Cerebellar nuclear complex (tissue), 1 donor: Measurements from ENCODE around the gene BNC2.

Experiments
- DNase-seq, 2 experiments: peaks; one replicate each; lab custom pipeline; 2025; lab: John Stamatoyannopoulos, UW

BNC2 gene

DNA sequence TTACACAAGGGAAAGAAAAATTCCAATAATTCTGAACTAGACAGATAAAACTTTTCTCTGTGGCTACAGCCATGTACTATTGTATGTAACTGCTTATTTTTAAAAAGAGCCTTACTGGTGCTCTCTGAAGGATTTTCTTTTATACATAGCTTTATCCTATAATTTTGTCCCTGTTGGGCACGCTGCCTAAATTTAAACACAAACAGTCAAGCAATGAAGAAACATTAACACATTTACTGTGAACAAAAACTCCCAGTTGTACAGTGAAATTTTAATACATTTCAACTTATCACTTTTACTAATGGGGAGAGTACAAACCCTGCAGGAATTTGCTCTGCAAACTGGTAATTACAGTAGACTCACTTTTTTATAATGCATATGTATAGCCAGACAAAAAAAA, 273.3 kb downstream of the BNC2 start:
- DNase-seq, result no peak

DNA sequence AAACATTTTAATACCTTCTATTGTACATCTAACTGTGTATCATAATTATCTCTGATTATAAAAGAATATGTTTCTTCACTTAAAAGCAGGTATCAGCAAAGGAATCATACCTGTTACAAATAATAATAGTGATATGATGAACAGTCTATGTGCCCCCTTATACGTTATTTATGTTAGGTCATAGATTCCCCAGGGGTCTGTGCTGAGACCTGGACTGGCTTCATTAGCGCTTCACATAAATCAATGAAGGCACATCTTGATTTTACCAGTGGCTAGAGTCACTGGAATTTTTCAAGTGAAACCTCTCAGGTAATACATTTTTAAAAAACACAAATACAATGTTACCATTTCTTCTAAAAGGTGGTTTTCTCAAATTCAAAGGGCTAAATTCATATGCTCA, 275.2 kb downstream of the BNC2 start:
- DNase-seq, result no peak

DNA sequence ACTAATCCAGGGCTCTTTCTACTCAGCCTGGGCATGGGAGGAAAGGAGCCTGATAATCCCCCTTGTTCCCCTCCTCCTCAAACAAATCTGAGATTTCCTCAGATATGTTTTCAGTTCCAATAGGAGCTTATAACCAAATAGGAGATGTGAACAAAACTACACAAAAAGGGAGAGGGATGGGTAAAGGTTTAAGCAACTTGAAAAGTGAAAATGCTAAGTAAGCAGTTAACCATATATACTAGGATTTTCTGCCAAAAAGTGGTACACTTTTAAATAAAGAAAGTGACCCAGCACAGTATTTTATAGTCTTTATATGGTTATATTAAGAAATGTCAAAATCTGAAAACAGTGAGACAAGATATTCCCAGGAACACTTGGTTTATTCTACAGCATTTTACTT, 275.7 kb downstream of the BNC2 start:
- no peak for DNase-seq

- no peak for DNase-seq
Observed at GRCh38 chr9:16593746-16594145, 276.7 kb downstream of the BNC2 start.

DNA sequence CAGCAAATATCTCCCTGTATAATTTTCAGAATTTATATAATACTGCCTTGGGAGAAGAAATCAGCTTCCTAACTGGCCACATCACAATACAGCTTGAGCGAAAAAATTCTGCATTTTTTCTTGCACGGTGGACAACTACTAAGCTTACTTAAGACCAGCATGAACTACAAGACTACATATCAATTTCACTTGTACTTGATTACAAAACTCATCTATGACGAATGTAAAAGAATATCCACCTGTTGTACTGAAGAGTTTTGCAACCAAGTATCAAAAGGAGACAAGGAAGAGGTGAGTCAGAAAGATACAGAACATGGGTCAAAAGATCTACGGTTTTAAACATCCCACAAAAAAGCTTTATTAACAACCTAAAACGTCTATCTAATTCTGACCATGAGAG, 279.4 kb downstream of the BNC2 start:
- DNase-seq, result no peak

DNA sequence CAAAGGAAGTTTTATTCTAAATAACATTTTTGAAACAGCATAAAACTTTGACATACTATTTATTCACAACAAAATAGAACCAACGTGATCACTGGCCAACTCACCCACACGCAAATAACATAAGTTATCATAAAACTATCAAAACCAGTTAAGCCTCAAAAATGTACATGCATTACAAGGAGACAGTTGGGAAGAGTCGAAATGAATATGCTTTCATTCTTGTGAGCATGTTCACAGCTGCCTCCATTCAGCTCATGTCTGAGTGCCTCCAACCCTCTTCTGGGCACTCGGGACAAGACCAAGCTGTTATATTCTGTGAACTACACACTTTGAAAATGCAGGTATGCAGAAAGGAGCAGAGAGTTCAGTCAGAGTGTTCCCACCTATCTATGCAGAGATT, 284.9 kb downstream of the BNC2 start:
- no peak for DNase-seq

DNA sequence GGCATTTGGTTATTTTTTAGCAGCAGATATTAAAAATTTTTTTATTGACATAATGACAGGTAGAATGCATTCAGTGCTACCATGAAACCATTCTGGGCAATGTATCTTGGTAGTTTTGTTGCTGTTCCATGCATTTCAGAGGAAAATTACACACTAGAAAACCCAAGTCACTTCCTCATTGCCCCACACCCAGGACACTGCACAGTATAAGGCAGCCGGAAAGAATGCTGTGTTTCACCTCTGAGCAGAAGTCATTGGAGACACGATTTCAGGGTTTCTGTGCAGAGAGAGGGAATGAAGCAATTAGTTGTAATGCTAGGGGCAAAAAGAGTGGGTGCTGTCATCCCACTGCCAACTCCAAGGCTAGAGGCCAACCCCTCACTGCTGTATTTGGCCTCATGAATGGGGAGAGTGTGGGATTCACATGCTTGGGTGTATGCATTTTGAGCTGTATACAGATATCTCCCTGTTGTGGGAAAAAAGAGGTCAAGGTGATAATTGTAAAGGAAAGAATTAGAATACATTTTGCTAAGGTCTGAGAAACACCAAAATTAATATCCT, 290.5 kb downstream of the BNC2 start:
- DNase-seq, result no peak

GRCh38 chr9:16575986-16576245, 294.6 kb downstream of the BNC2 start:
- no peak for DNase-seq

GRCh38 chr9:16575142-16575985, 295.1 kb downstream of the BNC2 start:
- DNase-seq, result no peak

DNA sequence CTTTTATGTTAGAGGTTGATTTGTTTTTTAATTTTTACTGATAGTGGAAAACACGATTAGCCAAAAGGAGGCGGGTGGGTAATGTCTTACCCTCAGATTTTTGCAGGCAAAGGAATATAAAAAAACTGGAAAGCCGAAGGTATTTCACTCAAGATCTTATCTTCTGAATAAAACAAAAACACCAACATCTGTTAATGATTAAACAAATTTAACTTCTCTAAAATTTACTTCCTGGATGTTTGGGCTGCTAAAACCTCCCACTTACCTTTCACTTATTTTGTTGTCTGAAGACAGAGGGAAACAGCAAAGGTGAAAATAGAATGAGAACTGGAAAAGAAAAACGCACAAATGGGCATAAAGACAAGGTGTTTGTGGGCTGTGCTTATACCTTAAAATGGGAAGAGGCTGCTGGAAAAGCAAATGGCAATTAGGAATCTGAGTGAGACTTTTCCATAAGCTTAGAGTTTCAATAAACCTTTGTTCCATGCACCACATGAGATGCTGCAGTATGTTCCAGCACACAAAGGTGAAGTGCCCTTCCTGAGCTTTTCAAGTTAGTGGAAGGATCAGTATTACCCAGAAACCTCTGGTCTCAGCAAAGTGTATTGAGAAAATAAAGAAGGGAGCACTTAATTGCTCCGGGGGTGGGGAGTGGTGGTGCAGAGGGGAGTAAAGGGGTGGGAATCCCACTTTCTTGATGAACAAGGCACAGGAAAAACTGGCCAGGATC, 298.3 kb downstream of the BNC2 start:
- no peak for DNase-seq

DNA sequence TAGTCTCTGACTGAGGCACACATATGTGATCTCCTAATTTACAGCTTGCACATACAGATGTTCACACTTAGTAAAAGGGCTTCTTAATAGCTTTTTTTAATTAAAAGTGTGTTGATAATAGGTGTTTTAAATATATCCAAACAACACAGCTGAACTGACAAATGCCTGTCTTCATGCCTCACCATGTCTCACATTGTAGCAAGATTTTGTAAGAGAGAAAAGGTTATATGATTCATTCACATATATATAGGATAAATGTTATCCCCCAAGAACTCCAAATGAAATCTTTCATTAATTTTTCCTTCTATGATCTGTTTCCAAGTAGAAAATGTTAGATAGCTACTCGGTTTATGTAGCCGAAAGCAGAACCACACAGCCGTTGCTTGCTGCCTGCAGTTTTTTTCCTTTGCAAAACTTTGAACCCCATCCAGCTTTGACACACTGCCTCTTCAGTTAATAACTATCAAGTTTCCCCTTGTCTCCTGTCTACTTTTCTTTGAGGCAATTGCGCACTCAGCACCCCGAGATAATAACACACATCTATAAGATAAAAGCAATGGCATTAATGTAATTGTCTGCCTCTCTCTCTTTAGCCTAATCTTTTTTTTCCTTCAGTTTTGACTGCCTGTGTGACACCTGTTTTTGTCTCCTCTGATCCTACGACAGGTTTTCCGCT, 299.2 kb downstream of the BNC2 start:
- DNase-seq, result no peak

- no peak for DNase-seq
Observed at GRCh38 chr9:16563446-16563845, 307.0 kb downstream of the BNC2 start.

DNA sequence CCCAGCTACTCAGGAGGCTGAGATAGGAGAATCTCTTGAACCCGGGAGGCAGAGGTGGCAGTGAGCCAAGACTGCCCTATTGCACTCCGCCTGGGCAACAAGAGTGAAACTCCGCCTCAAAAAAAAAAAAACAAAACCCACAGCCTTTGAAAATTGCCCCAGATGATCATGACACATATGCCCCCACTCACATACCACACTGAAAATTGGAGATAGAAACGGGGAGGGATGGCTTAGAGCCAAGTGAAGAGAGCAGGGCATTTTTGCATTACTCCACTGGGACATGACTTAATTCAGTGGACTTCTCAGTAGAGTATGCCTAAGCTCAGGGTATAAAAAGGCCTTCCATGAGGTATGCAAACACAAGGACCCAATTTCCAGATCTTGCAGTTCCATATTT, 309.3 kb downstream of the BNC2 start:
- DNase-seq, result no peak

- DNase-seq, result no peak
Observed at GRCh38 chr9:16559418-16560188, 310.9 kb downstream of the BNC2 start.

DNA sequence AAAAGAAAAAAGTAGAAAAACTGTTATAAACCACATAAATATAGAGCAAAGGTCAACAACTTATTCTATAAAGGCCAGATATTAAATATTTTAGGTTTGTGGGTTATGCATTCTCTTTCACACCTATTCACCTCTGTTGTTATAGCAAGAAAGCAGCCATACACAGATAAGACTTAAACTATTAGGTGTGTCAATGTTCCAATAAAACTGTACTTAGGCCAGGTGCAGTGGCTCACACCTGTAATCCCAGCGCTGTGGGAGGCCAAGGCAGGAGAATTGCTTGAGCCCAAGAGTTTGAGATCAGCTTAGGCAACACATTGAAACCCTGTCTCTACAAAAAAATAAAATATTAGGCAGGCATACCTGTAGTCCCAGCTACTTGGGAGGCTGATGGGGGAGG, 314.7 kb downstream of the BNC2 start:
- DNase-seq, result no peak

DNA sequence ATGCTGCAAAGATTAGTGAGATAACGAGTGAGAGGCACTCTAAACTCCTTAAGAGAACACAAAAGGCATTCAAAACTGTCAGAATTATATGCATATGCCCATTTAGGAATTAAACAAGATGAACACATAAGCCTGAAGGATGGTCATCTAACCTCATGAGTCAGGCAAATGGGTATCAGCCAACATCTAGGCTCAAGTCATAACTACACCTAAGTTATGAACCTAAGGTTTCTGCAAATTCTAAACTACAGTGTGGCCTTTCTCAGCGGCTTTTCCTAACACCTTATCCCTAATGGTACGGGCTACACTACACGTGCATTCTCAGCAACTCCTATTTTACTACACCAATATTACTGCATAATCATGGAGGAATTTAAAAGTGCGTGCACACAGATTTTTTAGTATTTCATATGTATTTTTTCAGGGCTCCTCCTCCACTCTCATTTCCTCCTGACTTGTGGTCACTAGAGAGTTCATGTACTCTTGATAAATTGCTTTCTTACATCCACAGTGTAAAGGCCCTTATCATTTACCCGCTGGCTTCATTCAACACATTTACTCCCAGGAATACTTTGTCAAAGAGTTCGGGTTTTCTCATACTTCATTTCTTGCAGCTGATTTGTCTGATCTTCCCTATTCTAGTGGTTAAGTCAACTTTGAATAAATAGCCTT, 316.5 kb downstream of the BNC2 start:
- no peak for DNase-seq

GRCh38 chr9:16552252-16552651, 318.2 kb downstream of the BNC2 start:
- no peak for DNase-seq

- DNase-seq, result no peak
Observed at GRCh38 chr9:16551692-16552091, 318.8 kb downstream of the BNC2 start.

DNA sequence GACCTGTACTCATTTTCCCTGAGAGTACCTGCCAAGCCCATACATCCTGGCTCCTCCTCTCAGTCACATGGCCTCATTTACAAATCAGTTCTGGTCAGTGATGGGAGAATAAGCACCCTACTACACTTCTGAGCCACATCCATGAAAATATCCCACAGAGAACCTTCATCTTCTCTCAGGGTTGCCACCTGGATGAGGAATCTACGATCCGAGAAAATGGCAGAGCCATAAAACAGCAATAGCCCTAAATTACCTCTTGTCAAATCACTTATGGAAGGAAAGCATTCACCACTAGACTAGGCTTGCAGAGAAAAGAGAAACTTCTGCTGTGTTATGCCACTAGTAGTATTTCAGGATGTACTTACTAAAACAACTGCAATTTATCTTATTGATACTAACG, 324.8 kb downstream of the BNC2 start:
- no peak for DNase-seq

GRCh38 chr9:16544842-16545241, 325.6 kb downstream of the BNC2 start:
- DNase-seq, result no peak

GRCh38 chr9:16543686-16544085, 326.8 kb downstream of the BNC2 start:
- no peak for DNase-seq

- DNase-seq, result no peak
Observed at GRCh38 chr9:16543225-16543624, 327.2 kb downstream of the BNC2 start.
